GM19438 (cell line): ENCODE data around the gene KLHL29.

ENCODE experiments used
- ATAC-seq: cut with Tn5 transposase; IDR thresholded peaks from one replicate; pipeline ENCODE4 v1.9.1; 2021; ENCODE audit warnings: low read depth; ENCODE audit not compliant: unreplicated experiment

The KLHL29 gene

DNA sequence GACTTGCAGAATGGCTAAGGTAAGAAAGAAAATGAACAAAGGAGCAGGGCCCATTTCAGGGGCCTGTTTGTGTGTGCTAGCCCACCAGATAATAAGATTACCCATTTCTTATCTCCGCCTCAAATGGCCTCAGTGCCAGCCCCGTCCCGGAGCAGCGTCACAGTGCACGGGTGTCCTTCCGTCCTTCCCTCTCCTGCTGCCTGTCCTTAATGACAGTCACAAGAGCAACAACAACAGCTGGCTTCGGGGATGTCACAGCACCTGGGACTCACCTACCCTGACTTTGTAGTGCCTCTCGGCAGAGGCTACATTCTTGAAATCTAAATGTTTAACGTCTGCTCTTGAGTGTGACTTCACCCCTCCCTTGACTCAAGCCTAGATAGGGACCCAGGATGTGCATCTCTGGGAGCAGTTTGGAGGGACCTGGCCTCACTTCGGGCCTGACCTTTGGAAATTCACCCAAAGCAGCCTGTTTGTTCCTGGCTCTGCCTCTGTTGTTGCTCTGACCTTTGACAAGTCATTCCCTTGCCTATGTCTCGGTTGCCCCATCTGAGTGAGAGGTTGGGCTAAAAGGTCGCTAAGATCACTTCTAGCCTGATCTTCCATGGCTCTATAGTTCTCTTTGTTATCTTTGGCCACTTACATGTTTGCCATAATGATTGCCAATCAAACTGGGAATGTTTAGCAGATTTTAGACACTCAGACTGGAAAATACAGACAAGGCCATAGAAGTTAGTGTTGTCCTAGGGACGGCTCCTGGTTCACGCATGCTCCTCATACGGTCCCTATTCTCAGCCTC is 122.5 kb downstream of the KLHL29 start:
- ATAC-seq, result no peak

DNA sequence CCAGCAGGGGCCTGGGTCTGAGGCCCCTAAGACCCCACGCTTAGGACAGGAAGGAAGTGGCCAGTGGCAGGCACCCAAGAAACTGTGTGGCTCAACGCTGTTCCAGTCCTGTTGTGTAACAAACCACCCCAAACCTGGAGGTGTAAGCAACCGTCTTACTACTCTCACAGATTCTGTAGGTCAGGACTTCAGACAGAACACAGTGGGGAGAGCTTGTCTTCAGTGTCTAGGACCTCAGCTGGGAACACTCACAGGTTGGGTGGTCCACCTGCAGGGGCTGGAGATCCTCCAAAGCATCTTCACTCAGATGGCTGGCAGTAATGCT is 123.0 kb downstream of the KLHL29 start:
- ATAC-seq, result no peak

DNA sequence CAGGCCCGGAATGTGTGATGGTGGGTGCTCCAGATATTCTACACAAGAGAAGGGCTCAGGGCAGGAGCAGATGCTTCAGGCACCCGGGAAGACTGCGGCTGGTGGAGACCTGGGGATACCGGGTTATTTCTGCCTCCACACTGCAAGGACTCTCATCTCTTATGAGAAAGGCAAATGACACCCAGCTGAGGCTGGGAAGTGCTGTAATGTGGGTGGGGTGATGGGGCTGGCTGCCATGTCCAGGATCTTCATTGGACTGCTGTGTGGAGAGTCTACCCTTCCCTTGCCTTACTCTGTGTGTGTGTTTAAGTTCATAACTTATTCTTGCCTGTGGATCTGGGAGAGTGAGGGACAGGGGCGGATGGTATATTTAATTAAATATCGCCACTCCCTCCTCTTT is 124.1 kb downstream of the KLHL29 start:
- ATAC-seq, result no peak

DNA sequence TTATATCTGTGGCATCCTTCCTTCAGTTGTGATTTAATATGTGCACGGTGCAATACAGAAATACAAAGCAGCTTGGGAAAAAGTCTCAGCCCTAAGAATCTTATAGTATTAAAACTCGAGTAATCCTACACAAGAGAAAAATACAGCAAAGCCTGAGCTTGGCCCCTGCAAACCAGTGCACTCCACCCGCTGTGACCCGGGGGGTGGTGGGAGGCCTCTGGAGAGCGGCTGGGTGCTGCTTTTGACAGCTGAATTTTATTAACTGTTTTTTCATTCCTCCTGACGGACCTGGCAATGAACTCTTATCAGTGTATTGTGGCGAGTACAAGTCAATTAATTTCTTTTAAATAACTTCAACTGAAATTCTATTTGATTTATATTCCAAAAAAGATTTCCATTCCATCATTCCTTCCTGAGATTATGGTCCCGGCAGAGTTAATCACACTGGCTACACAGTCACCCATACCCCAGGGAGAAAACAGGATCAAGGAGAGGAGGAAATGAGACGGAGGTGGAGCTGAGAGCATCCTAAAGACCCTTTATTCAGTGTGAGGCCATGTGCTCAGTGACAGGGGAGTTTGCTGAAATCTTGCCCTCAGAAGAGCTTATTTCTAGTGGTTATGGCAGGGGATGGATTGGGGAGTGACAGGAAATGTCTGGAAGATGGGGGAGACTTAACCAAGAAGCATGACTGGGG is 124.8 kb downstream of the KLHL29 start:
- ATAC-seq, result no peak

DNA sequence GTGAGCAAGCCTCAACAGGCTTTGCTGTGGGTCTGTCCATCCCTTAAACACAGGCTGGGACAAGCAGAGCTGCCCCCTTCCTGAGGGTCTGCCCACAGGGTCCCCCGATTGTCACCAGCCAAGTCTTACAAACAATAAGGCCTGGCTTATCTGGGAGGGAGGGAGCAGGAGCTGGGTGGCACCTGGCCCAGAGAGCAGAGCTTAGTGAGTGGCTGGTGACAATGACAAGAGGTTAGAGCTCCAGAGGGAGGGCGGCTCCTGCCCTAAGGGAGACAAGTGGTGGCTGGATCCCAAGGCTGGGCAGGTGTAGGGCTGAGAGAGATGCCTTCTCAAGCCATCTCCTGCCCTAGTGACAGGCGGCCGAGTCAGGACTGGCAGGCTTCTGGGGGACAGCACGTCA is 125.5 kb downstream of the KLHL29 start:
- ATAC-seq, result no peak

DNA sequence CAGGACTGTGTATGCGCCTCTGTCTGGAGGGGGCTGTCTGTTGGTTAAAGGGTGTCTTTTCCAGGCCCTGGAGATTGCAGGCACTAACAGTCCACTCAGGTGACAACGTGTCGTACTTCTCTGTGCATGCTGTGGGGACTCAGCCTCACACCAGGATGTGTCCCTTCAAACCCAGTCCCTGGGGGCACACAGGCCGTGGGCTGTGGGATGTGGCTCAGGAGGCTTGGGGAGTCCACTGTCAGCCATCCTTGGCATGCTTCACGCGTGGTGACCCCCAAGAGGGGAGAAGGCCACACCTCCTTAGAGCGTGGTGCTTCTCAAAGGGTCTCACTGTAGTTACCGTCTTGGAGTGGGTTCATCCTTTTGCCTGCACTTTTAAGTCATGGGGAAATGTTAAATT is 127.8 kb downstream of the KLHL29 start:
- no peak for ATAC-seq

DNA sequence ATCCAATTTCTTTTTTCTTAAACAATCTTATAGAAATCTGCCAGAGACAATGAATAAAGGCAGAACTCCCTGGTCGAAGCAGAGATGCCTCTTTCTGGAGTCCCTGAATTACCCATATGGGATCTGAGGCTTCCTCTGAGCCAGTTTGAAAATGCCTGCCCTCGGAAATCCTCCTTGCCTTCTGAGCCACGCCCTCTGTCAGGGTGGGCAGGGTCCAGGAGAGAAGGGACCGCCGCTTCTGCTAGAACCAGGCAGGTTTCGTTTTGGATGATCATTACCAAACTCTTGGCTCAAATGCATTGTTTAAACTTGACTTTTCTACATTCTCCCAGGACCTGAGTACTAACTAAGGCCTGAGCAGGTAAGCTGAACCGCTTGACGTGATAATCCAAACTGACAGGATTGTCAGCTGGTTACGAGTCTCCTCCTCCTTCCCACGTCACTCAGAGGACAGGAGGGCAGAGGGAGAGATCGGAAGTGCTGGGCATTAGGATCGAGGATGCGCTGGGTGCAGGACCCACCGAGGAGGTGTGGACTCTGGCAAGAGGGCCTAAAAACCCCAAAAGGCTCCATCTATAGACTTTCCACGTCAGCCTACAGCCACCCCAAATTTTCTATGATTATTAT is 128.4 kb downstream of the KLHL29 start:
- no peak for ATAC-seq

DNA sequence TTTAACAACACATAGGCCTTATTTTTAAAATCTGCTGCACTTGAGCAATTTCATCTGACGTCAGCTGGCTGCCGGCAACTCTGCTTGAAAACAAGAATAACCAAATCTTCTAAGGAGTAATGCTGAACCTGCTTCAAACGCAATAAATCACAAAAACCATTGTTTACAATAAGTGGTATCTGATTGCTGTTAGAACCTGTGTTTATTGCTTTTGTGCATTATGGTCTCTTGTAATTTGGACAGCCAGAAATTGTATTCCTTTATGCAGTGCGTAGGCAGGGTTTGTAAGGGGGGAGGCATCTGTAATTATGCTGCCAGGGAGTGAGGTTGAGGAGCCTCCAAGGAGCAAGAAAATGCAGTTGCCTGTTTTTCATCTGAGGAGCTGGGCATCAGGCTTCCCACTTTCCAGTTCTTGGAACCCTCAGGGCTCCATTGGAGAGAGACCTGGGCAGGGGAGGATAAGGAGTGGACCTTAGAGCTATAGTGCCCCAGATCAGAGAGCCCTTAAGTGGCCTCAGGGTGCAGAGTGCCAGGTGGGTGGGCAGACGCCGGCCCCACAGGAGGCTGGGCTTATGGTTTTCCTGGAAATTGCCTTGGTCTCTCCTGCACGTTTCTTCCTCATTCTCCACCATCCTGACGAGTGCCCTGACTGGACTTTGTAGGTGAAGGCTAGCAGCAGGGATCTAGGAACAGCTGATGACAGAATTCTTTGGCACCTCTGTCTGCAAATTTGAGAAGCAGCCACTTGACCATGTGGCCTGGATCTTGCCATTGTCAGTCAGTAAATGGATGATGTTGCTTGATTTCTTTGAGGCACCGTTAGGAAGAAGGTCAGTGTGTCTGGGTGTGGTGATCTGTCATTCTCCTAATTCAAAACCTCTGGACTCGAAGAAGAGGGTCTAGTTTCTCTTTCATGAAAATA is 129.2 kb downstream of the KLHL29 start:
- ATAC-seq, result no peak

DNA sequence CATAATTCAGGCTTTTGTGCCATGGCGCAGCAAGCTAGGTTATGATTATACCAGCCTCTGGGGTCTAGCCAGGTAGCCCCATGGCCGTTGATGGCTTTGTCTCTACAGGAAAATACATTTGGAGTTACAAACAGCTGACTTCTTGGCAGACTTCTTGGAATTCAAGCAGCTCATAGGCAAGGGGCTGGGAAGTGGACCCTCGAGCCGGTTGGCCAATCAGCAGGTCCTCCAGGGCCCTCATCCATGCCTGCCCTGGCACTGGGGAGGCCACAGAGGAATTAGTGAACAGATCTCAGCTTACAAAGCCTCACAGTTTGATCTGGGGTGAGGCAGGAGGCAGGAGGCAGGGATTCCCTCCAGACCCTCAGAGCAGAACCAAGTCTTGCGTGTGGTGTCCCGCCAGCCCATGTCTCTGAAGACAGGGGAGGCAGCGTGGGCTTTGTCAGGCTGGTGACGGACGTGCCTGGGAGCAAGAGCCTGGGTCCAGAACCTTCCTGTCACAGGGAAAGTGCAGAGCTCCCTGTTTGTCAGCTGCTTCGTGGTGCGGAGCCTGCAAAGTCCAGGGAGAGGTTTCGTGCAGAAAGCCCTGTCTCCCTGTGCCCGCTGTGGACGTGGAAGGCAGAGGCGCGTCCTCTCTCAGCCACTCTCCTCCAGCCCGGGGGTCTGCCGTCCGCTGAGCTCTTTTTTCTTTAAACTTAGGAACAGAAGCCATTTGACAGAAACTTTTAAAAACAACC is 131.7 kb downstream of the KLHL29 start:
- ATAC-seq, result no peak

DNA sequence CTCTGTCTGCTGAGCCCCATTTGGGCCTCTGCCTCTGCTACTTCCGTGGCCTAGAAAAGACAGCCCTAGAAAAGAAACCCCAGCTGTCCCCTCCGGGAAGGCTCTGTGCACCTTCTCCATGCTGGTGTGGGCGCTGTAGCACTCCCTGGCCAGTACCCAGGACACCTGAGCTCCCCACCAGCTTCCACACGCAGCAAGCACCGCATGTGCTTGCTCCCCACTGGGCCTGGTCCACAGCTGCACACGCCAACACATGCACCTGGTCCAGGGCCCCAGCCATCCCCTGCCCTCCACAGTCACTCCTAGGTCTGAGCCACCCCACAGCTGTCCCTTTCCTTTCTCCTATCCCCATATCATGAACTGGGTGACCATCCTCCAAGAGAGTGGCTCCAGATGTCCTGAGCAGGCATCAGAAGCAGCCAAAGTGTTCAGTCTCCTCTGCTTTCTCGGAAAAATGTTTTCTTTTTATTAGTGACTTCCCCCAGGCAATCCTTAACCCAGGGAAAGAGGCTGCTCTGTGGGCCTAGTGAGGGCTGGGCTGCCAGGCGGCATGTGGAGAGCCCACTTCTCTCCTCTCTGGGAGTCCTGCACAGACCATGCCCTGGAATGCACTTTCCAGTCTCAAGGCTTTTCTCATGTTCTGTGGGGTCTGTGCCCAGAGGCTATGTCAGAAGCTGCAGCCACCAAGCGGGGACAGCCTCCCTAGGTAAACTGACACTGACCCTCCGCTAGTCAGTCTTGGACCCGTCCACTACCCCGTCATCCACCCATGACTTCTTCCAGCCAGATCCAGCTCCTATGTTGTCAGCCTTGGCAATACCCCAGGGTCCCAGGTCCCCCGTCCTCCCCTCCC is 133.7 kb downstream of the KLHL29 start:
- ATAC-seq, result no peak

DNA sequence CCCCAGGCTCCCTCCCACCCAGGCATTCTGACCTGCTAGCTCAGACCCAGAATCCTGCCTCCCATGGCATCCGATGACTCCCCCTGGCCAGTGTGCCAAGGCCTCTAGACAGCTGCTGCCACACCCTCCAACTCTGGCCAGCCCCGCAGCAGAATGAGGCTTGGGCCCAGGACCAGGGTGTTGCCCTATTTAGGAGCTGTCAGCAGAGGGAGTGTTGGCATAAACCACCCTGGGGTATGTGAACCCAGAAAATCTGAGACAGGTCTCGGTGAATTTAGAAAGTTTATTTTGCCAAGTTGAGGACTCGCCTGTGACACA is 134.3 kb downstream of the KLHL29 start:
- ATAC-seq, result no peak

DNA sequence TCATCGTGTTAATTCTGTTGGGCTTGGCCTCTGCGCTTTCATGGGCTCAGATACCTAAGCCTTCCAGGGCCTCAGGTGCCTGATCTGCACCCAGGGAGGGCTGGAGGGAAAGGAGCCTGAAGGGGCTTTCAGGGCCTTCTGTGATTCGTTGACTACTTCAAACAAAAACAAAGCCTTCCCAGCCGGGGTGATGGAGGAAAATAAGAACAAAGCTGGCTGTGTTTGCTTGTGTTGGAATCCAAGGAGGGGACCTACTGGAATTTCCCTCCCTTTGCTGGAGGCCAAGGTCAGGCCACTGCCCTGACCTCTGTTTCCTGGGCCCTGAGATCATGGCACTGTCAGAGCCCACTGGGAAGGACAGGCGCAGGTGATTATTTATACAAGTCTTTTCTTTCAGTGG is 135.3 kb downstream of the KLHL29 start:
- no peak for ATAC-seq

DNA sequence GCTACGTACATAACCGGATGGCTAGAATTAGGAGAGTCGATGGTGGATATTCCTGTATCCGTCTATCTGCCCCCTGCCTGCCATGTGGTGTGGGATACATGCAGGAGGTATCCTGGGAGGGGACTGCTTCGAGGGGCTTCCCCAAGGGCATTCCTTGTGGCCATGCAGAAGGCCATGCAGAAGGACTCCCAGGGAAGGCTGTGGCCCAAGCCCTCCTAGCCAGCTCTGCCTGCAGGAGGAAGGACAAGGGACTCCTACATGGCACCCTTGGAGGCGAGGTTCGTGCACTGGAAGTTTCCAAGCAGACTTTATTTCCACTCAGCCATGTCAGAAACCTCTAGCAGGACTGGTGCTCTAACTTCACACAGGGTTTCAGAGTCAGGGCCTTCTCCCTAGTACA is 136.1 kb downstream of the KLHL29 start:
- no peak for ATAC-seq

DNA sequence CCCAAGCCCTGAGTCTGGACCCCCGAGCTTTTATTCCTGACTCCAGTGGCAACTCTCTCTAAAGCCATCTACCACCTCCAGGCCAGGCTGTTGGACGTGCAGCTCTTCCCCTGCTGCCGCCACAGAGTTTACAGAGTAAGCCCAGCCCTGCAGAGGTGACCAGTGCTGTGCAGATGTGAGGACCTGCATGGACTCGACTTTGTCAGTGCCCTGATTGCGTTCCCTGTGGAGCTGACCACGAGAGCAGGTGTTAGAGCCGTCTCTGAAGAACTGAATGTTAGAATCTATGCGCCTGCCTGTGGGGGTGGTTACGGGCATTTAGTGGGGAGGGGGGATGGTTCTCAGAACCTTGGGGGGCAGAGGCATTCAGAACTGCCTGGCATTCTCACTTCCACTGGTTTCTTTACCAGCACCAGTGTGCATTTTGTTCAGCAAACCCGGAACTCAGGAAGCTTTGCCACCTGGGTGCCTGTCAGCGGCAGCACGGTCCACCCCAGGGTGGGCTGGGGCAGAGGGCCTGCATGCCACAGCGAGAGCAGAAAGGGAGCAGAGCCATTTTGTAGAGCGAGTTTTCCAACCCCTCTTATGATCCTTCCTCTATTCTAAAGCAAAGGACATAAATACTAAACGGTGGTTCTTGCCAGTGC is 137.9 kb downstream of the KLHL29 start:
- ATAC-seq, result no peak

DNA sequence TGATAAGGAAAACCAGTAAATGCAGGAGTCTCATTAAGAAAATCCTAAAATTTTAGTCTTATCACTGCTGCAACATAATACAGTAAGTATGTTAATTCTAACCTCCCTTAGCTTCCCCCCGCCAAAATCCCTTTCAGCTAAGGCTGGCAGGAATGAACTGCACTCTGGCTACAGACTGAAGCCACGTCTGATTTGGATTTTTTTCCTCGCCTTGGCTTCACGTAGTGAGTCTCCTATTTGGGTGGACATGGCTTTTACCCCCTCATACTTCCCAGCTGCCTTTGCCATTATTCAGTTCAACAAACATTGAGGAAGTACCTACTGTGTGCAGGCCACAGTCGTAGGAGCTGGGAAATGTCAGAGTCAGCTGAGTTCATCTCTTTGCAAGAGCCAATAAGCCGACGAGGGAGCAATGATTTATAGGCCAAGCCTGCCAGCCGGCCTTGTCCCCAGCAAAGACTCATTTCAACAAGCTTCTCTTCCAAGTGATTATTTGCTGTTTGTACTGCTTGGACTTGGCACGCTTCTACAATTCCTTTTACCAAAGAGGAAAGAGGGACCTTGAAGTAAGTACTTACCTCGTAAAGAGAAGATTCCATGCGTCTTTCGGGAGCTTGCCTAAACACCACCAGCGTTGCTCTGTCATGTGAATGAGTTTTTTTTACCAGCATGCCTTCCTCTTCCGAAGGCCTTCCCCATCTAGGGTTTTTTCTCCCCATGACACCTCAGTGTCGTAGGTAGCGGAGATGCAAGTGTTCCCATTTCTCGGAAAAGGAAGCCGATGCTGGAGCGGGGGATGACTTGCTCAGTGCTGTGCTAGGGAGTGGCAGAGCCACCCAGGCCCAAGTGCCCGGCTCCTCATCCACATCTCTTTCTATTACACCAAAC is 138.6 kb downstream of the KLHL29 start:
- ATAC-seq, result no peak

DNA sequence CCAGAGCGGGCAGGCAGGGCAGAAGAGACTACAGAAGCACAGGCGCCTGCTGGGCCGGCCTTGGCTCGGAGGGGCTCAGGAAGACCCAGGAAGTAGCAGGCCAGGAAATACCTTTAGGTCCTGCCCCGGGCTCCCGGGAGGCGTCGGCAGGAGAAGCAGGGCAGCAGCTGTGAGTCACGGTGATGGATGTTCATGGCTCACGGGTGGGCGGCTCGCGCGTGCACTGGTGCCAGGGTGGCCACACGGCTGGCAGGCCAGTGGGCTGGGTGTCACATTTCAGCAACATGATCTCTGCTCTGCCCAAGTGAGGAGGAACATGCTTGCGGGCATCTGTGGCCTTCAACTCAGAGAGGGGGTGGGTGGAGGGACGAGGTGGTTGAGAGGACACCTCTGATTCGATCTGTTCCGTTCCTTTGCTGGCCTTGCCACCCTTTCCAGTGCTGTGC is 139.3 kb downstream of the KLHL29 start:
- ATAC-seq, result no peak

DNA sequence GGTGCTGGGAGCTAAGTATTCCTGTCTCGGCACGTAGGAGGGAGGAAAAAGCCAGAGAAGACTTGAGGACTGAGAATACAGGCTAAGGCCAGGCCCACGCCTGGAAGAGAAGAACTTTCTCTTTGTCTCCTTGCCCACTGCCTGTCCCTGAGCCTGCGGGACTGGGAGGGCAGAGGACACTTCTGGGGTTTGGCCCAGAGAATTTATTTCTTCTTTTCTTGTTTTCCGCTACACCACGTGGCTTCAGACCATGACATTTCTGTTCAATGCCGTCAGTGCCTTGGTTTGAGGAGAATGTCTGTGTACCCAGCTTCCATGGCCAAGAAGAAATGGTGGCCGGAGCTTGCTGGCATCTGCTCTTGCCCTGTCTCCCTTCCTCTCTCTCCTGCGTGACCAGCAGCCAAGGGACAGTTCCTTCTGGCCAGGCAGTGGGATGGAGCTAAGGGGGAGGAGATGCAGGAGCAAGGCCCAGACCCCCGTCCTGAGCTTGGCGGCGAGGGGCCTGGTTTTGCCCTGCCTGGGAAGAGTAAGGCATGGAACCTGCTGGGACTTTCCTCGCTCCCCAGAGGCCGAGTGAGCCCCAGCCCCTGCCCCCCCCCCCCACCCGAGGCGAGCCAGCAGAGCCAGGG is 140.3 kb downstream of the KLHL29 start:
- ATAC-seq, result no peak
